GM12891 (cell line): ENCODE measurements around the gene CCDC102A.

Source experiments
- POLR2A ChIP-seq: IDR thresholded peaks from 2 replicates; pipeline ENCODE4 v1.6.1; 2011; ENCODE audit warnings: low read depth, low read length, control low read depth
- POLR2AphosphoS5 ChIP-seq: IDR thresholded peaks from 2 replicates; pipeline ENCODE4 v1.6.1; 2011; ENCODE audit warnings: low read depth, low read length, control low read depth
- POU2F2 ChIP-seq: IDR thresholded peaks from 2 replicates; pipeline ENCODE4 v1.6.1; 2011; ENCODE audit warnings: low read depth, mild to moderate bottlenecking, control low read depth, low read length, moderate library complexity
- TAF1 ChIP-seq: IDR thresholded peaks from 2 replicates; pipeline ENCODE4 v1.6.1; 2011; ENCODE audit warnings: low read depth, low read length, control low read depth

GRCh38 chr16:57497121-57497520, 39.2 kb downstream of the CCDC102A start:
- TF ChIP-seq TAF1 (no peak), POLR2A (no peak), POLR2AphosphoS5 (no peak), POU2F2 (no peak)
